HG02642 (cell line): ENCODE results near the gene WDFY2.
"Not testable (repeated sequence)": the region's sequence is repeated elsewhere in the genome, so short reads cannot be mapped to it uniquely, and the experiment has no call there.

ENCODE experiments used
- ATAC-seq: cut with Tn5 transposase; IDR thresholded peaks from one replicate; pipeline ENCODE4 v1.9.1; 2021; ENCODE audit warnings: mild to moderate bottlenecking; ENCODE audit not compliant: unreplicated experiment, poor library complexity

Gene WDFY2, protein sequence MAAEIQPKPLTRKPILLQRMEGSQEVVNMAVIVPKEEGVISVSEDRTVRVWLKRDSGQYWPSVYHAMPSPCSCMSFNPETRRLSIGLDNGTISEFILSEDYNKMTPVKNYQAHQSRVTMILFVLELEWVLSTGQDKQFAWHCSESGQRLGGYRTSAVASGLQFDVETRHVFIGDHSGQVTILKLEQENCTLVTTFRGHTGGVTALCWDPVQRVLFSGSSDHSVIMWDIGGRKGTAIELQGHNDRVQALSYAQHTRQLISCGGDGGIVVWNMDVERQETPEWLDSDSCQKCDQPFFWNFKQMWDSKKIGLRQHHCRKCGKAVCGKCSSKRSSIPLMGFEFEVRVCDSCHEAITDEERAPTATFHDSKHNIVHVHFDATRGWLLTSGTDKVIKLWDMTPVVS

DNA sequence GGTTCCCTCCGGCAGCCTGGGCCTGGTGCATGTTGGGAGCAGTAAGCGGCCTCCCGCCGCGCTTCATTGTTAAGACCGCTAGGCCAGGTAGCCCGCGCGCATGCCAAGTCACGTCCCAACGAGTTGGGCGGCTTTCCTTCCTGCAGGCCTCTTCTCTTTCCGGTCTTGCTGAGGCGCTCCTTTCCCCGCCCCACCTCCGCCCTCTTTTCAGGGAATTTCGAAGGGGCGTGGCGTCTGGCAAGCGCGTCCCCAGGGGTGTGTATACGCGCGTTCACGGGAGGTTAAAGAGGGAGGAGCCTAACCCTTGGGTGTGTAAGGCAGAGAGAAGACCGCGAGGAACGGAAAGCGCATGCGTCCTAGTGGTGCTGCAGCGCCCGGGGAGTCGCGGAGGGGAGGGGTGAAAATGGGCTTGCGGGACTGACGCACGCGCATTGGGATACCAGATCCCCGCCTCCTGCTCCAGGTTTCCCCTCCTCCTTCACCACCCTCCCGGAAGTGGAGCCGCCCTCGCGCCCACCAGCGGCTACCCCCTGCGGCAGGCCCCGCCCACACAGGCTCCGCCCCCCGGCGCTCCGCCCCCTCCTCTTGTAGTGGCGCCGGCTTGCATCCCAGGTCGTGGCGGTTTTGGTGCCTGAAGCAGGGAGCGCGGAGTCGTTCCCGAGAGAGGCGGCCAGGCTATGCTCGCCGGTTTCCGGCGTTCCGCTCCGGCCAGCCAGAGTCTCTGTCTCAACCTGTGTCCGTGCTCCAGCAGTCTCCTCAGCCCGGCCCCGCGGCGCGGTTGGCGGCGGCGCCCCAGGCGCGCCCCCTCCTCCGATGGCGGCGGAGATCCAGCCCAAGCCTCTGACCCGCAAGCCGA lies at the start of gene WDFY2:
TSS of gene WDFY2 (plus strand) at position 588 of the 856 bp plus-strand sequence. CDS start at position 814, 226 bp downstream.
- ATAC-seq = peak; percentile 81

DNA sequence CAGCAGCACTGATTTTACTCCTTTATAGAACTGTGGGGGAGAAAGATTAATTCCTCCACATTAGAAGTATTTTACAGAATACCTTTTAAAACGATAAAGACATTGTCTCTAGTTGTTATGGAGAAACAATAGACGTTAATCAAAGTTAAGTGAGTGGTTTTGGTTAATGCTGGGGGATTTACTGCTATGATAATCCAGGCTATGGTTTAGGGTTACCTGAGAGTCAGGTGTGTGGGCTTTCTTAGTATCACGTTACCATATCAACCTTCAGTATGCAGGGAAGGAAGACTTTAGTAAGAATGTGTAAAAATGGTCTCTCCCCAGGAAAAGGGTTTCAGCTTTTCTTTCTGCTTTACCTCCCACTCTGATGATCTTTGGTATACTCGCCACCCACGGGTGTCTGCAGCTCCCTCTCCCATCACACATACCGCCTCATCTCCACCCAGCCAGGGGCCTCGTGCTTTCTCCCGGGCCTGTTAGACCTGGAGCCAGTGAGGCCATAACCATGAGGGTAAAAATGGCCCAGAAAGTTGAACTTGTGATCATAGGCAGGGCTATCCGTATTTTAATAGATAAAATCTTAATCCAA lies 45.6 kb upstream of the WDFY2 start:
- ATAC-seq = no peak

DNA sequence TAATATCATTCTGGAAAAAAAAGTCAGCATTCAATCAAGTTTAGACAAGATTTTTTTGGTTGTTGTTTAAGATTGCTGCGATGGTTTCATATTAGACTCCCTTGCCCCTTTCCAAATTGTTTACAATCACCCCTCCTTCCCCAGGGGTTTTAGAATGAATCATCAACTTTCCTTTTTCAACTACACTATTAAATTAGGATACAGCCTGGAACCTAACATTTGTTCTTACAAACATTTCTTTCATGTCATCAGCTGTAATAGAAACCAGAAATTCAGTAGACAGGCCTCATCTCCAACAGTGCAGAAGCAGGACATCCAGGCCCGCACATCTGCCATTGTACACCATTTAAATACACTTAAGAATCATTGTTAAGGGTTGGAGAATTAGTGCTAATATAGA lies 44.4 kb upstream of the WDFY2 start:
- no peak for ATAC-seq

- ATAC-seq = no peak
Observed at GRCh38 chr13:51541037-51541436, 43.2 kb upstream of the WDFY2 start.

DNA sequence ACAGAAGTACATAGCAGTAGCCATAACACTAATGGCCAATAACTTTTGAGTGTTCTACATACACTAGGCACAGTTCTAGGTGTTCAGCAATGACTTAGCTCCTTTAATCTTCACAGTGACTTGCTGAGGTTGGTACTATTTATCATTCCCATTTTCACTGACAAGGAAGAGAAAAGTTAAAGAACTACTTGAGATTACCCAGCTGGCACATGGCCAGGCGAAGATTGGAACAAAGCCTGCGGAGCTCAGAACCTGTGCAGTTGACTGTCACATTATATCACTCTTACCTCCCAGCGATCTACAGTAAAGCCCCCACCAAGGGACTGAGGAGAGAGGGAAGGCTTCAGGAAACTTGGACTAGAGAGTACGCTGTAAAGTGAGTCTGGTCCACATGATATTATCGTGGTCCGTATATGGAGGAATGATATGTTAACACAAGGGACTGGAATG lies 42.4 kb upstream of the WDFY2 start:
- no peak for ATAC-seq

DNA sequence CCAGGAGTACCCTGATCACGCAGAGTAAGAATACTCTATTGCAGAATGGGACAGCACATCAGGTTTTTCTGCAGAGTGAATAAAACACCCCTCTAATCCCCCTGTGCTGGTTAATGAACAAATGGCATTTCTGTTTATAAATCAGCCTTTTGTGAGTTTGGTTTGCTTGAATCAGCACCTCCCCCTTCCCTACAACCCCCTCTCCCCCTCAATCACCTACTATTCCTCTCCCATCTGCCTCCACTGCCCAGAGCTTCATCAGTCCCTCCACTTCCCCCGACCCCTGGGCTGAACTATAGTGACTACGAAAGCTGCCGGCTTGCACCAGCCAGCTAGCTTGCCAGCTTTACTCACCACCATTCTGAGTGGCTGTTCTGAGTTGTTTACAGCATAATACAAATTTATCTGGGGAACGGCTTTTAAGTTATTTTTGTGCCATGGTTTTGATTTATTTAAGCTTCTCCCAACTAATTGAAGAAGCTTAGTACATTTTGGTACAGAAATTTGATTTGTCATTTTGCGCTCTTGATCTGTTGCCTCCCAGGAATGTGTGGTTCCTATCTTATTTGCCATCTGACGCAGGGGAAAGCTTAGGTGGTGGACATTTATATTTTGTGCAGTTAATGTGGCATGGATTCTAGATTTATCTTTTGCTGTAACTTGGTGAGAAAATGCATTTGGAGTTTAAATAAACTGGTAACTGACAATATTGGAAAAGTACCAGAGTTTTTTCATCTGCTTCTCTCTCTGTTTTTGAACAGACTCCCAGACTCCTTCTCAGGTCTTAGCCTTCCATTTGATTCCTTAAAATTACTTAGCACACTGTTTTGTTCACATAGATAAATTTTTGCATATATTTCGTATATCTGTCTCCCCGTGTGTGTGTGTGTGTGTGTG lies 41.7 kb upstream of the WDFY2 start:
- ATAC-seq = no peak

GRCh38 chr13:51545446-51545845 lies 38.8 kb upstream of the WDFY2 start:
- ATAC-seq = not testable (repeated sequence)

GRCh38 chr13:51547425-51548176 lies 36.7 kb upstream of the WDFY2 start:
- no peak for ATAC-seq

GRCh38 chr13:51549050-51549449 lies 35.2 kb upstream of the WDFY2 start:
- ATAC-seq = peak; percentile 74

DNA sequence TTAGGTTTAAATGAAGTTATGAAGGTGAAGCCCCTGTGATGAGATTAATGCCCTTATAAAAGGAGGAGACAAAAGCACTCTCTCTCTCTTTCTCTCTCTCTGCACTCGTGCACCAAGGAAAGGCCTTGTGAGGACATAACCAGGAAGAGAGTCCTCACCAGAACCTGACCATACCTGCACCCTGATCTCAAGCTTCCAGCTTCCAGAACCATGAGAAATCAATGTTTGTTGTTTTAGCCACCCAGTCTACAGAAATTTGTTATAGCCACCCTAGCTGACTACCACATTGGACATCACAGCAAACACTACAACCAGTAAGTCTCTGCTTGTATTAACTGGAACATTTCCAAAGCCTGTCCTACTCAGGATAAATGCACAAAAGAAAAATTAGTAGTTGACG lies 34.7 kb upstream of the WDFY2 start:
- ATAC-seq = no peak

DNA sequence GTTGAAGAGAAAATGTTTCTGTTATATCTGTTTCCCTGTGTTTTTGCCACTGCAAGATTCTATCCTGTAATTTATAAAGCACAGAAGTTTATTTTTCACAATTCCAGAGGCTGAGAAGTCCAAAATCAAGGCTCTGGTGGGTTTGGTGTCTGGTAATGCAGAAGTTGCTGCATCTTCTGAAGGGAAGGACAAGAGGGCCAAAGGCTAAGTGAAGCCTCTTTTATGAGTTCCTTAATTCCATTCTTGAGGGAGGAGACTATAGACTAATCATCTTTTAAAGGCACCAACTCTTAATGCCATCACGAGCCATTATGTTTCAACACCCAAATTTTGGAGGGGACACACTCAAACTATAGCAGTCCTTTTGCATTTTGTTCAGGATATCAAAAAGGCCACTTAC lies 34.1 kb upstream of the WDFY2 start:
- ATAC-seq = no peak

- no peak for ATAC-seq
Observed at GRCh38 chr13:51551416-51551815, 32.8 kb upstream of the WDFY2 start.

- no peak for ATAC-seq
Observed at GRCh38 chr13:51552027-51552426, 32.2 kb upstream of the WDFY2 start.

DNA sequence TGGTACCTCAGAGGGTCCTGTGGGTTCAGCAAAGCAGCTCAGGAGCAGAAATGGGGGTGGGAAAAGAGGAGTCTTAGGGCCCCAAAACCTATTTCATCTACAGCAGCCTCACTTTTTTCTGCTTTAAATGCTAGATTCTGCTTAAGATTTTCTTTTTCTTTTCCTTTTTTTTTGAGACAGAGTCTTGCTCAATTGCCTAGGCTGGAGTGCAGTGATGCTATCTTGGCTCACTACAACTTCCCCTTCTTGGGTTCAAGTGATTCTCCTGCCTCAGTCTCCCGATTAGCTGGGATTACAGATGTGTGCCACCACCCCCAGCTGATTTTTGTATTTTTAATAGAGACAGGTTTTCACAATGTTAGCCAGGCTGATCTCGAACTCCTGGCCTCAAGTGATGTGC lies 30.7 kb upstream of the WDFY2 start:
- ATAC-seq = no peak

DNA sequence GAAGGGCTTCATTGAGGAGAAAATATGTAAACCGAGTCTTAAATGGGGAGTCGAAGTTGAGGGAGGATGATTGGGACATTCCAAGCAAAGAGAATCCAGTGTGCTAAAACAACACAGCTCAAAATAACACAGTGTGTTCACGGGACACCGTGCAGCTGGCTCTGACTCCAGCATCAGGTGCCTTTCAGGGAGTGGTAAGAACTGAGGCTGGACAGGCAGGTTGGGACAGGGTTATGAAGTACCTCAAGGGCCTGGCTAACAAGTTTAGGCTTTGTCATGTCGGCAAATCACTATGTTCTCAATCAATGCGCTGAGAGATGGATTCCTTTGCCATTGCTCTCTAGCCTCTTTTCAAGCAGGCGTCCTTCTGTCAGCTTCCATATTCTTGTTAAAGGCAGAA lies 27.5 kb upstream of the WDFY2 start:
- no peak for ATAC-seq

DNA sequence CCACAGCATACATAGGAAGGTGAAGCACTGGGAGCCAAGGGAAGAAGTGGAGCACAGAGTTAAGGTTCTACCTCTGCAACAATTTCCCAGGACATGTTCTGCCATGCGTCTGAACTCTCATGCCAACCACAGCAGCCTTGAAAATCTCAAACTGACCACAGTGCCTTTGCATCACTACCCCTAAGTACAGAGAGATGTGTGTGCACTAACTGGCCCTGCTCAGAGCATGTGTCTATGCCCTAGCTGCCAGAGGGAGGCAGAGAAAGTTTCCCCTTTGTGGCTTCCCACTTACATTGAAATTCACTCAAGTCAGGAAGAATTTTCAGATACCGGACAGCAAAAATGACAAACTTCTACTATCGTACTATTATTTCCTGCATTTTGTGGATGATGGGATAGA lies 26.8 kb upstream of the WDFY2 start:
- ATAC-seq = no peak

DNA sequence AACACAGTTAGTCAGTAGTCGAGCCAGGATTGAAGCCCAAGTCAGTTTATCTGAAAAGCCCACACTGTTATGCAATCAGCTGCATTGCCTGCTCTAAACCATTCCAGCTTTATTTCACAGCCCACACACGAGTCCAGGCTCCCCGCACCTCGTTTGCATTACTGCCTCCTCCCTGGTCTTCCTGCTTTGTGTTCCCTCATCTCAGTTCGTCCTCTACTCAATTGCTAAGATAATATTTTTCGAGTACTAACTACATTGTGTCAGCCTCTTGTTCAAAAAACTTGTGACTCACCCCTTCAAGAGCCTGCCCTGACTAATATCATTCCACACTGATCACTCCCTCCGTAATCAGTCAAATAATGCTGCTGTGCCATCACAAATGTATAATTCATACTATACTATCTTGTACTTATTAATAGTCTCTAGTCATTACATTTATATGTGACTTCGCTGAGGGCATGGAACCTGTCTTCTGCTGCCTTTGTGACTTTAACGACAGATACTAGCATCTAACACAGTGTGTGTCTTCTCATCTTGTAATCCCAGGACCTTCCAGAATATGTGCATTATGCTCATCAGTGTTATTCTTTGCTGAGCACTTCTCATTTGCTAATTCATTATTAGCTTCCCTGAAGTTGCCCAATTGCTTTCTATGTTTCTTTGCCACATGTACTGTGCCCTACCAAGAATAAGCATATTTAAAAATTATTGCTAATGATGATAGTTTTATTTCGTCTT lies 26.2 kb upstream of the WDFY2 start:
- ATAC-seq = no peak

- ATAC-seq = no peak
Observed at GRCh38 chr13:51559946-51560735, 24.1 kb upstream of the WDFY2 start.
